Measurements from ENCODE around the gene TALDO1.

The TALDO1 gene

GRCh38 chr11:788953-789940, 42.0 kb downstream of the TALDO1 start:
- DNase-seq: no peak

- DNase-seq: peak; percentile 39
Observed at GRCh38 chr11:789943-790342, 42.7 kb downstream of the TALDO1 start, which contains the start of gene CEND1. Gene CEND1 (minus strand): TSS chr11:790090. CDS start chr11:788576, 1,514 bp downstream.

GRCh38 chr11:790721-791564, 43.7 kb downstream of the TALDO1 start:
- DNase-seq: no peak

- DNase-seq: no peak
Observed at GRCh38 chr11:791658-792534, 44.6 kb downstream of the TALDO1 start.

GRCh38 chr11:792535-792821, 45.2 kb downstream of the TALDO1 start:
- no peak for DNase-seq

- DNase-seq: no peak
Observed at GRCh38 chr11:792873-793272, 45.6 kb downstream of the TALDO1 start.

- DNase-seq: no peak
Observed at GRCh38 chr11:793556-793955, 46.3 kb downstream of the TALDO1 start.

GRCh38 chr11:794013-794765, 46.9 kb downstream of the TALDO1 start:
- no peak for DNase-seq

- no peak for DNase-seq
Observed at GRCh38 chr11:794766-795633, 47.7 kb downstream of the TALDO1 start.

GRCh38 chr11:795634-796564, 48.6 kb downstream of the TALDO1 start:
- peak; percentile 82 for DNase-seq

- DNase-seq: no peak
Observed at GRCh38 chr11:796565-797295, 49.5 kb downstream of the TALDO1 start.

- peak; percentile 82 for DNase-seq
Observed at GRCh38 chr11:797296-798092, 50.2 kb downstream of the TALDO1 start.

GRCh38 chr11:798093-798713, 50.9 kb downstream of the TALDO1 start, which contains the start of gene SLC25A22:
Gene SLC25A22 (minus strand): TSS chr11:798281. CDS start chr11:795006, 3,275 bp downstream.
- DNase-seq: peak; percentile 69

GRCh38 chr11:799641-800316, 52.5 kb downstream of the TALDO1 start:
- no peak for DNase-seq

- no peak for DNase-seq
Observed at GRCh38 chr11:800473-800872, 53.2 kb downstream of the TALDO1 start.

GRCh38 chr11:801097-801780, 54.0 kb downstream of the TALDO1 start:
- DNase-seq: no peak

Measured in fibroblast of upper back skin (primary cell).